GM12874 (cell line): ENCODE measurements around the gene CCDC183.

ENCODE experiments used
- TF ChIP-seq, protein P1 (sequence below): IDR thresholded peaks from 2 replicates; pipeline ENCODE4 v1.5.1; 2011; ENCODE audit warnings: low read depth, mild to moderate bottlenecking, control low read depth, low read length, moderate library complexity; ENCODE audit not compliant: insufficient read depth

Gene CCDC183

DNA sequence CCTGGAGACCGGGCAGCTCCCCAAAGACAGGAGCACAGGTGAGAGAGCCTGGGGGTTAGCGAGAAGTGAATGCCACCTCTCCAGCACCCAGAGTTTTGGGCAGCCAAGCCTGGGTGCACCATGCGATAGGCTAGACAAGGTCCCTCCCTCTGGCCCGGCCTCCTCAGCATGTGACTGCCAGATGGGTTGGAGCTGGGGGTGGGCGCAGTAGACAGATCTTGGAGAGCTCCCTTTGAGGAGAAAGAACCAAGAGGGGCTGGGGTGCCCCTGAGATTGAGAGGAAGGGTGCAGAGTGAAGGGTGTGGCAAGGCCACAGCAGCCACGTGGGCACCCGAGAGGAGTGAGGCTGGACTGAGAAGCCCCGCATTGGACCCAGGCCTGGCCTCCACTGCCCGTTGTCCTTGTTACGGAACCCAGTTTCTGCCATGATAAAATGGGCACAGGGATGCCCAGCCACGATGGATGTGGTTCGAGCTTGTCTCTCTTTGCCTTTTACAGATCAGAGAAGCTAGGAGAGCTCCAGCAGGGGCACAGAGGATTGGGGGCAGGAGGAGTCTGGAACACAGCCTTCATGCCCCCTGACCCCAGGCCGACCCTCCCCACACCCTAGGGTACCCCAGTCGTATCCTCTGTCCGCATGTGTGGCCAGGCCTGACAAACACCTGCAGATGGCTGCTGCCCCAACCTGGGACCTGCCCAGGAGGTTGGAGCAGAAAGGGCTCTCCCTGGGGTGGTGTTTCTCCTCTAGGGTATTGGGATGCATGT is 3.6 kb upstream of the CCDC183 start:
- TF ChIP-seq, protein P1, sequence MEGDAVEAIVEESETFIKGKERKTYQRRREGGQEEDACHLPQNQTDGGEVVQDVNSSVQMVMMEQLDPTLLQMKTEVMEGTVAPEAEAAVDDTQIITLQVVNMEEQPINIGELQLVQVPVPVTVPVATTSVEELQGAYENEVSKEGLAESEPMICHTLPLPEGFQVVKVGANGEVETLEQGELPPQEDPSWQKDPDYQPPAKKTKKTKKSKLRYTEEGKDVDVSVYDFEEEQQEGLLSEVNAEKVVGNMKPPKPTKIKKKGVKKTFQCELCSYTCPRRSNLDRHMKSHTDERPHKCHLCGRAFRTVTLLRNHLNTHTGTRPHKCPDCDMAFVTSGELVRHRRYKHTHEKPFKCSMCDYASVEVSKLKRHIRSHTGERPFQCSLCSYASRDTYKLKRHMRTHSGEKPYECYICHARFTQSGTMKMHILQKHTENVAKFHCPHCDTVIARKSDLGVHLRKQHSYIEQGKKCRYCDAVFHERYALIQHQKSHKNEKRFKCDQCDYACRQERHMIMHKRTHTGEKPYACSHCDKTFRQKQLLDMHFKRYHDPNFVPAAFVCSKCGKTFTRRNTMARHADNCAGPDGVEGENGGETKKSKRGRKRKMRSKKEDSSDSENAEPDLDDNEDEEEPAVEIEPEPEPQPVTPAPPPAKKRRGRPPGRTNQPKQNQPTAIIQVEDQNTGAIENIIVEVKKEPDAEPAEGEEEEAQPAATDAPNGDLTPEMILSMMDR: no peak

DNA sequence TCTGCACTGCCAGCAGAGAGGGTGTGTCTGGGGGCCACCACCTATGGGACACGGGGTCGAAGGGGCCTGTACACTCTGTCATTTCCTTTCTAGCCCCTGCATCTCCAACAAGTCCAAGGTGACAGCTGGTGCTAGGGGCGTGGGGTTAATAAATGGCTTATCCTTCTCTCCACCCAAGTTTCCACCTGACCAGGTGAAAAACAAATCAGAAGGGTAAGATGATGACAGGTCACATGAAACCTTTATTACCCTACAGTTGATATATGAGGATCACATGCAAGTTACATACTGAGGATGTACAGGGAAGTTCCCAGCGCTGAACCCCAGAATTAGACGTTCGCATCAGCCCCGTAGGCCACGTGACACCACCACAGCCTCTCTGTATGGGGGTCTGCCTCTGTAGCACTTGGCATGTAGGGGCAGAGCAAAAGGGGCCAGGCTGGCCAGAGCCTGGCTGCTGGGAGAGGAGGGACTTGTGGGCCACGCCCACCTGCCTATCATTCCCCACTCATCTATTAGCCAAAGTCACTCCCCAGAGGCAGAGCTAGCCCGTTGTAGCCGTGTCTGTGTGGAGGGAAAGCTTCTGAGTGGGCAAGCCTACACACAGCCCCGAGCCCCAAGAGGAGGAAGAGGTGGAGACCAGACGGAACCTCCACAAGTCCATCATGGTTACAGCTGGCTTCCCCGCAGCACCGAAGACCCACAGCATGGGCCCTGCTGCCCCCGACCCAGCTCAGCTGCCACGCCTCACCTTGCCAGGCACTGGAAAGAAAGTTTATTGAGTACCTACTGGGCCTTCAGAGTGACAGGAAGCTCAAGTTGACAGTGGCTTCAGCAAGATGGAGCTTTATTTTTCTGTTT is 2.8 kb upstream of the CCDC183 start:
- TF ChIP-seq, protein P1: no peak

DNA sequence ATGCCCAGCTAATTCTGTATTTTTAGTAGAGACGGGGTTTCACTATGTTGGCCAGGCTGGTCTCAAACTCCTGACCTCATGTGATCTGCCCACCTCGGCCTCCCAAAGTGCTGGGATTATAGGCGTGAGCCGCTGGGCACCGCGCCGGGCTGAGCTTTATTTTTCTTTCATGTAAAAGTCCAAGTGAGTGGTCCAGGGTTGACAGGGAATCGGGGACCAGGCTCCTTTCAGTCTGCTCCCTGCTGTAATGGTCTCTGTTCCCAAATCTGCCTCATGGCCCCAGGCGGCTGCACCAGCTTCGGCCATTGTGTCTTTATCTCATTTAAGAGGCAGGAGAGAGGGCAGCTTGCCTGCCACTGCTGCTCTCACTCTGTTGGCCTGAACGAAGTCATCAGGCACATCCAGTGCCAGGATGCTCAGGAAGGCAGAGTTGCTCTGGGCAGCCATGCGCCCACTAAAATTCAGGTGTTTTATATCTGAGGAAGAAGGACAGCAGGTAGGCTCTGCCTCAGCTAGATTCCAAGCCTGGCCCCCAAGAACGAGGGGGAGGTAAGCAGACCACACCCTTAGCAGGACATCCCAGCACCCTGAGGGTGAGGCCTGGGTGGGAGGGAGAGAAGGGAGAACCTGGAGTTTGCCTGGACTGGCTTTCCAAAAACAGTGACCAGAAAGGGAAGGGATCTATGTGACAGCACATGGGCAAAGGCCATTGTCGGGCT is 1.7 kb upstream of the CCDC183 start:
- TF ChIP-seq, protein P1: no peak

DNA sequence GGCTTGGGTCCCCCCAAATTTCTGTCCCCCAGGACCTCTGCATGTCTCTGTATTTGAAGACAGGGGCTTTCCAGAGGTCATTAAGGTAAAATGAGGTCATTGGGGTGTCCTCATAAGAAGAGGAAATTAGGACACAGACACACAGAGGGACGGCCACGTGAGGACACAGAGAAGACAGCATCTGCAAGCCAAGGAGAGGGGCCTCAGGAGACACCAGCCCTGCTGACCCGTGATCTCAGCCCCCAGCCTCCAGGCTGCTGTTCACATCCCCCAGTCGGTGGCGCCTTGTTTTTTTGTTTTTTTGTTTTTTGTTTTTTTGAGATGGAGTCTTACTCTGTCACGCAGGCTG is 1.2 kb upstream of the CCDC183 start:
- TF ChIP-seq, protein P1: no peak

DNA sequence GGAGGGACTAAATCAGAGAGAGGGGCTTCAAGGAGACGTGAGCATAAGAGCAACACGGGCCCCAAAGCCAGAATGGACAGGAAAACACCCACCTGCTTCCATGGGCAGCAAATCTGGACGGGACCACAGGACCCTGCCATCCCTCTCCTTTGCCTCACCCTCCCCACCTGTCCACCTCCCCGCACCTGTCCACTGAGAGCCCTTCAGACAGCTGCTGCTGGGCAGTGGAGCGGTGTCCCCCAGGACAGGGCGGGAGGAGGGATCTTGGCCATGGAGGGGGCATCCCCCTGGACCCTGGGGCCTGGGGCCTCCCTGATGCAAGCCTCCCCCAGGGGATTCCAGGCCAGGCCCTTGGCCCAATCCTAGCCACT is 2.6 kb downstream of the CCDC183 start:
- TF ChIP-seq, protein P1: no peak

DNA sequence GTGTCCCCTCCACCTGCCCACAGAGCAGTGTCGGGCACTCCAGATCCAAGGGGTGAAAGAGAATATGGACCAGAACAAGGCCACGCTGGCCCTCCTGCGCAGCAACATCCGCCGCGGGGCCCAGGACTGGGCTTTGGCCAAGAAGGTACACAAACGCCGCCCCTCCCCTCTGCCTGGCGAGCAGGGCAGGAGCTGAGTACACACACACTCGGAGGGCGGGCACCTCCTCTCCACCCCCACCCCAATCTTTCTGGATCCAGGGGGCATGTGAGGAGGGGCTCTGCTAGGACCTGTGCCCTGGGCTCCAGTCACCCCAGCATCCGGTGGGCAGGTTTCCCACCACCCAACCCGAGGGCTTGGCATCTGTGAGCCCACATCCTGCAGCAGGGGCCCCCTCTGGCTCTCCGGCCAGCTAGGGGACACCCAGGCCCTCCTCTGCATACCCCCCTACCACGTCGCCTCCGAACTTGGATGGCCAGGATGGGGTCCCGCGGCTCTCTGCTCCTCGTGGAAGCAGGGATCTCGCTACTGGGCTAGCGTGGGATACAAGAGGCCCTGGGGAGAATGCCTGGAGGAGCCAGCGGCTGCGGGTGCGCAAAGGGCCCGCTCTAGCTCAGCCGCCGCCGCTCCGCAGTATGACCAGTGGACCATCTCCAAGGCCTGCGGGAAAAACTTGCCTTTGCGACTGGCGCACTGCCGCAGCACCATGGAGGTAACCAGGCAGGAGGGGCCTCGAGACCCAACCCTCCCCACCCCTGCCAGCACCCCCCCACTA is 3.1 kb downstream of the CCDC183 start:
- TF ChIP-seq, protein P1: no peak
